HG03520 (cell line): ENCODE data around the gene MYCBP2.
"Not testable (repeated sequence)": the region's sequence is repeated elsewhere in the genome, so short reads cannot be mapped to it uniquely, and the experiment has no call there.

ENCODE experiments used
- ATAC-seq: cut with Tn5 transposase; IDR thresholded peaks from one replicate; pipeline ENCODE4 v1.9.1; 2021; ENCODE audit warnings: mild to moderate bottlenecking, moderate library complexity; ENCODE audit not compliant: unreplicated experiment

The MYCBP2 gene

DNA sequence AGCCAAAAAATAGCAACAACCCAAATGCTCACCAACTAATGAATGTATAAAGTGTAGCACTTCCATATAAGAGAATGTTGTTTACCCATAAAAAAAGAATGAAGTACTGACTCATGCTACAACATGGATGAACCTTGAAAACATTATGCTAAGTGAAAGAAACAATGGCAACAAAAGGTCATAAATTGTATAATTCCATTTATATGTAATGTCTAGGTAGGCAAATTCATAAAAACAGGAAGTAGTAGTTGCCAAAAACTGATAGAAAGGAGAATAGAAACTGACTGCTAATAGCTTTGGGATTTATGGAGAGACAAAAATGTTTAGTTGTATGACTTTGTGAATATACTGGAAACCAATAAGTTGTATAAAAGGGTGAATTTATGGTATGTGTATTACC is 21.6 kb downstream of the MYCBP2 start:
- no peak for ATAC-seq

DNA sequence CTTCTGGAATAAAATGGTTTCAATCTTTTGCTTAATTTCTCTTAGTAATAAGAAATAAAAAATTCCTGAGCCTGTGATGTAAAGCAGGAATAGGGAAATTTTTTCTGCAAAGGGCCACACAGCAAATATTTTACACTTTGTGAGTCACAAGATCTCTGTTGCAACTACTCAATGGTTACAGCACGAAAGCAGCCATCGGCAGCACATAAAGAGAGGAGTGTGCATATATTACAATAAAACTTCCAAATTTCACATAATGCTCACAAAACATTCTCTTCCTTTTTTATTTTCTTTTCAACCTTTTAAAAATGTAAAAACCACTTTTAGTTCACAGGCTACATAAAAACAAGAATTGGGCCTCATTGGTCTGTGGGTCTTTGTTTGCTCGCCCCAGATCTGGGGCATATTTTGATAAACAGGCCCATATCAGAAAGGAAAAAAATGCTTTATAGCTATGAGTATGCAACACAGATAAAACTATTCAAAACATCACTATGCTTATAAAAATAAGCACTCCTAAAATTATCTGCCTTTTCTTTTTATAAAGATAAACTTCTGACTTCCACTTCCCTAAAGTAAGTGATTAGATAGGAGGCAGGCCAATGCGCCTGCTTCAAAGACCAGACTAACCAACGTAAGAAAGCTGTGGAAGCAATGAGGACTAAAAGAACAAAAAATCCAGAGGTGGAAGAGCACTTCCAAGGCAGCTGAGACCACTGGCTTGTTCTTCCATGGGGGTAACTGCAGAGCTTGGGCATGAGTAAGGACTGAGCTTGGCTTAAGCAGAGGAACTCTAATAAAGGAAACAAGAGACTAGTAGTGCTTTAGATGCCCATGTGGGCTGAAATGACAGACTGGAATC is 26.5 kb downstream of the MYCBP2 start:
- no peak for ATAC-seq

DNA sequence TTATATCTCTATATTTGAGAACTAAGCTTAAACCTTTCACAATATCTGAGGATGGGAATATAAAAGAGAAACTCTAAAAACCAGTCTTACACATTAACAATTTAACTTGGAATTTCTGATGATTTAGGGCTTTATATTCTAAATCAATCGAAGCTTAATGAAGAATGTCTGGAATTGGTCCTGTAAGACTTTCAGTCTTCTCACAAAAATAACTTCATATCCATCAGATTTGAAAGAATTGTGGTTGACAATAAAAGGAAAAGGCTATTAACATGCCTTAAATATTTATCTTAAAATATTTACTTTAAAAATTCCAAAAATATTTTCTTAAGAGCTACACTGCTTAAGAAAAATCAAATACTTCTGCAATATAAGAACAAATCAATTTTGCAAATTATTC is 27.3 kb downstream of the MYCBP2 start:
- no peak for ATAC-seq

DNA sequence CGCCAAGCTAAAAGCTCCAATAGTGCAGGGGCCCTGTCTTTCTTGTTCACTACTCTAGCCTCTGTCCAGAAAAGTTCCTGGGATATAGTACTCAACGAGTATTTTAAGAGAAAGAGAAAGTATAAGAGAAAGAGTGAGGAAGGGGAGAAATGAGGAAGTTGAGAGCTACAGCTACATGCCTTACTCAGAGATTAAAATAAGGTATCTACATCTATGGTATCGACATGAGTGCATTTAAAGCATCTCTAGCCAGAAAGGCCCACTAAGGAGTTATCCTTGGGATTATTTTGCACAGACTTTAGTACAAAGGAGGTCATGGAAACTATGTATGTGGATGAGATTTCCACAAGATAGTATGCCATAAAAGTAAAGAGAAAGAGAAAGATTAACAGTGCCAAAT is 28.5 kb downstream of the MYCBP2 start:
- ATAC-seq = peak; percentile 76

DNA sequence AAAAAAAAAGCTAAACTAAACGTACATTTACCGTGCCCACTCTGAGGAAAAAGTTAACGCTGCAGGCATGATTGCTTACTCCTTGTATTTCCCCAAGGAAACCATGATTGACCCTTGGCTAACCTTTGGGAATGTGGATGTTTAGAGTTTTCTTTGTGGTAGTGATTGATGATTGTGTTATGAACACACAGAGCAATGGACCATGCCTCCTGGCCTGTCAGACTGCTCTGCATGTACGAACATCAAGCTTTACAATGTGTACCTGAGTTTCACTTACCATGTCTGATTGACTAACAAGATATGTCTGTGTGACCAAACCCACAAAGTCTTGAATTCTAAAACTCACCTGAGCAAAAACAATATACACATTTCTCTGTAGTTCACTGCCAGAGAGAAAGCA is 35.1 kb downstream of the MYCBP2 start:
- no peak for ATAC-seq

DNA sequence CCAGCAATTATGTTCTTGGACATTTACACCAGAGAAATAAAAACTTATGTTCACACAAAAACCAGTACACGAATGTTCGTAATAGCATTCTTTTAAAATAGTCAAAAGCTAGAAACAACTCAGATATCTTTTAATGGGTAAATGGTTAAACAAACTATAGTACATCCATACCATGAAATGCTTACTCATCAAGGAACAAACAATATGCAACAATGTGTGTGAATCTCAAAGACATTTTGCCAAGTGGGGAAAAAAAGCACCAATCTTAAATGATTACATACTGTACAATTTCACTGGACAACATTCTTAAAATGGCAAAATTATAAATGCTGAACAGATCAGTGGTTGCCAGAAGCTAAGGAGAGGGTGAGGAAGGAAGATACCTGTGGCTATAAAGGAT is 36.6 kb downstream of the MYCBP2 start:
- ATAC-seq = no peak

DNA sequence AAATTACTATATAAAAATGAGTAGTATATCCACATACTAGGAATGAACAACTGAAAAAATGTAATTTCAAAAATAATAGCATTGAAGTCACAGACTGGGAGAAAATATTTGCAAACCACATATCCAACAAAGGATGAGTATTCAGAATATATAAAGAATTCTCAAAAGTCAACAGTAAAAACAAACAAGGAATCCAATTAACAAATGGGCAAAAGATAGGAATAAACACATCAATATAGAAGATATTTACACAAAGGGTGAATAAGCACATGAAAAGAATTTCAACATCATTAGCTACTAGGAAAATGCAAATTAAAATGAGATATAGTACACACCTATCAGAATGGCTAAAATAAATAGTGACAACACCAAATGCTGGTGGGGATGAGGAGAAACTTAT is 37.0 kb downstream of the MYCBP2 start:
- no peak for ATAC-seq

DNA sequence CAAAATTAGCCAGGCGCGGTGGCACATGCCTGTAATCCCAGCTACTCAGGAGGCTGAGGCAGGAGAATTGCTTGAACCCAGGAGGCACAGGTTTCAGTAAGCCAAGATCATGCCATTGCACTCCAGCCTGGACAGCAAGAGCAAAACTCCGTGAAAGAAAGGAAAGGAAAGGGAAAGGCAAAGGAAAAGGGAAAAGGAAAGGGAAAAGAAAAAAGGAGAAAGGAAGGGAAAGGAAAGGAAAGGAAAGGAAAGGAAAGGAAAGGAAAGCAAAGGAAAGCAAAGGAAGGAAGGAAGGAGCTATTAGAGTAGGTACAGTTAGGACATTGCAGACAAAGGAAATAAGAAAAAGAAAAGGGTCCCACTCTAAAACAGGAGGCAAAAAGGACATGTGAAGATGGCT is 41.3 kb downstream of the MYCBP2 start:
- not testable (repeated sequence) for ATAC-seq

DNA sequence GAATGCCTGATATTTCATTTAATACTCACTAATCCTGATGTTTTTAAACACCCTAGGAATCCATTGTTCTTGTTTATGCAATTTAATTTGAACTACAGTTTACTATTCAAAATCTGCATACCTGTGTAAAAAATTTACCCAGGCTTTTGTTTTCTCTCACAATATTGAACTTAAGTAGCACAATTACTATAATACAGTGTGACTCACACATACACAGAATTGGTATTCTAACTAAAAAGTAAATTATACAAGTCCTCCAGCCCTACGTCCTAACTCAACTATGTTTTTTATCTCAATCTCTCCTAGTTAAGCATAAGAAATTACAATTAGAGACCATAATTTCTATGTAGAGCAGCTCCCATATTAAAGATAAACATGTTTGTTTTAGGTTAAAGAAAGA is 41.8 kb downstream of the MYCBP2 start:
- no peak for ATAC-seq

DNA sequence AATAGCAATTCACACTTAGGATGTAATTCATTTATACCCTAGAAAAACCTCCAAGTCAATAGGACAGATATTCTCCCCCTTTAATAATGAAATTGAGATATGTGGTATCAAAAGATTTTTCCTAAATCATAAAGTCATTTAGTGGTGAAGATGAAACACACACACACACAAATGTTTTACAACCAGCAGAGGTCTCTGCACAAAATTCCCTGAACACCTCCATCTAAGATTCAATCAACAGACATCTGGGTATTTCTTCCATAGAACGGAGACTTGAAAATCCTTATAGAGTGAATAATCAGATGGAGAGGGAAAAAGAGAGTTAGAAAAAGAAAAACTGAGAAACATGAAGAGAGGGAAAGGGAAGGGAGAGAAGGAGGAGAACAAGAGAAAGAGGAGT is 52.8 kb downstream of the MYCBP2 start:
- no peak for ATAC-seq

DNA sequence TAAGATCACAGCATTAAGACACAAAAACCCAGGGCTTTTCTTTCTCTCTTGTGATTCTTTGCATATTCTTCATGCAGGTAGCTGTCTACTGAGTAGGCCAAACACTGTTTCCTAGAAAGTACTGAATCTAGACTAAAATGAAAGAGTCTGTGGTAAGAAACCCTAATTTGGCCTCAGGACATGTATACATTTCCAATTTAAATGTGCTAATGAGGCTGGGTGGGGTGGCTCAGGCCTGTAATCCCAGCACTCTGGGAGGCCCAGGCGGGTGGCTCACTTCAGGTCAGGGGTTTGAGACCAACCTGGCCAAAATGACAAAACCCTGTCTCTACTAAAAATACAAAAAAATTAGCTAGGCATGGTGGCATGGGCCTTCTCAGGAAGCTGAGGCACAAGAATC is 57.8 kb downstream of the MYCBP2 start:
- no peak for ATAC-seq

DNA sequence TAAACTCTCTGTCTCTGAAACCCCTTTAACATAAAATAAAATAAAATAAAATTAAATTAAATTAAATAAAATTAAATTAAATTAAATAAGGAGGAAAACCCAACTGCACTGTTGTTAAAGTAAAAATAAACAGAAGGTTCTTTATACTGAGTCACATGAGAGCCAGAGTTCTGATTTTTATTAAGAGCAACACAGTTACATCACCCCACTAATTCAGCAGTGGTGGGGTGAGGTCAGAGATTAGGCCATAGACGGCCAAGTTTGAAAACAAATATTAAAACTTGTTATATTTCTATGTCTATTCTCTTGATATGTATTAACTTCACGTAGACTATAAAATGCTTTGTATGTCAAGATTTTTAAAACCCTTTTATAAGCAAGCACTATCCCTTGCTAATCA is 59.5 kb downstream of the MYCBP2 start:
- ATAC-seq = no peak

DNA sequence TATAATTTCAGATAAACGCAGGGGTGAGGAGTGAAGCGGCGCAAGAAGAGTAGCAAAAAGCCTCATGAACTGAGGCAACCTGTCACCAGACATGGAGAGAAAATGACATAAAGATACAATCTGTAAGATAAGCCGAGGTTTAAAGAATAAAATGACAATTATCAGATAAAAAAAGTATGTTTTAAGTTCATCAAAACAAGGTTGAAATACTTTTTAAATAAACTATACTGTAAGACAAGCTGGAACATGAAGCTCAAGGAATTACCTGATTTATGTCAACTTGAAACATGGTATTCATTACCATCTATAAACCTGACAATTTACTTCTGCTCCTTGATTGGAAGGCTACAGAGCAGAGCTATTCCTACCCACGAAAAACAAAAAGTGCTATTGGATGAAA is 61.6 kb downstream of the MYCBP2 start:
- no peak for ATAC-seq

DNA sequence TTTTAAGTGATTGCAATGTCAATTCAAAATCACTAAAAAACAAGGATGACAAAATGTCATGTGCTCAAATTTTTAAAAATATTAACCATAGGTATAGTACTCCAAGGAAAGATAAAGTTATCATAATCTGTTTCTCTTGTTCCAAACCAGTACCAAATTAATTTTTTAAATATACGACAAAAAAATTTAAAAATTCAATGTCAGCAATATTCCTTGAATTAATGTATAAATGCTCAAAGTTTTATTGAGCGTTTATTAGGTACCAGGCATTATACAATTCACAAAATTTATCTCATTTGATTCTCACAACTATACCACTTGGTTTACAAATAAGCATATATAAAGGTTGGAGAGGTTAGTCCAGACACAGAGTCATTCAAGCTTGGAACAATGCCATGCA is 64.7 kb downstream of the MYCBP2 start:
- ATAC-seq = no peak

DNA sequence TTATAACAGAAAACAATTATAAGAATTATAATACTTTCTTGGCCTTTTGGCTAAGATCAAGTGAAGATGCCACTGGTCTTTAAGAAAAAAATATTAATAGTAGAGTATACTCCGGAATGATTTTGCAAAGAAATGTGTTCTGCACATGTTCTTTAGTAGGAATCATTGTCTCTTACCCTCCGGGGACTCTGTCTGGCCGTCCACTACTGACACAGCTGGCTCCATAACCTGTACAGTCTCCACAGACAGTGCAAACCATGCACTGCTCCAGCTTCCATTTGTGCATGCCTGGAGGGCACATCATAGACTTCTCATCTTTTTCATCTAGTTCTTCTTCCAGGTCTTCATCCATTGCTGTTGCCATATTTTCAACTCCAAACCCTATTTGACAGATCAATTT is 75.9 kb downstream of the MYCBP2 start:
- no peak for ATAC-seq

DNA sequence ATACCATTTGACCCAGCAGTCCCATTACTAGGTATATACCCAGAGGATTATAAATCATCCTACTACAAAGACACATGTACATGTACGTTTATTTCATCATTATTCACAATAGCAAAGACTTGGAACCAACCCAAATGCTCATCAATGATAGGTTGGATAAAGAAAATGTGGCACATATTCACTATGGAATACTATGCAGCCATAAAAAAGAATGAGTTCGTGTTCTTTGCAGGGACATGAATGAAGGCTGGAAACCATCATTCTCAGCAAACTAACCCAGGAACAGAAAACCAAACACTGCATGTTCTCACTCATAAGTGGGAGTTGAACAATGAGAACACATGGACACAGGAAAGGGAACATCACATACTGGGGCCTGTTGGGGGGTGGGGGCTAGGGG is 81.7 kb downstream of the MYCBP2 start:
- not testable (repeated sequence) for ATAC-seq

DNA sequence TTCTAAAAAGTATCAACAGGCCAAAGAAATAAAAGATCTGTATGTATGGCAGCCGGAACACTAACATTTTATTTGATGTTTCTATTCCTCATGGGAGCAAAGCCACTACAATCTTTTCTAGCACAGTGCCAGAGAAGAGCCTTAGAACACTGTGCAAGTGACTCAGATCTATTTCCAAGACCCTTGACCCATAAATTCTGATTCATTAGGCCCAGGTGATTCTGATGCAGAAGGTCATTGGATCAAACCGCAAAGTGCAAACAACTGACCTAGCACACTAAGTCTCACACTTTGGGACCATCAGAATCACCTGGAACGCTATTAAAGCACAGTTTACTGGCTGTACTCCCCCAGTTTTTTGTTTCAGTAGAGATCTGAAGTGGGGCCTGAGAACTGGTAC is 87.6 kb downstream of the MYCBP2 start:
- ATAC-seq = no peak

DNA sequence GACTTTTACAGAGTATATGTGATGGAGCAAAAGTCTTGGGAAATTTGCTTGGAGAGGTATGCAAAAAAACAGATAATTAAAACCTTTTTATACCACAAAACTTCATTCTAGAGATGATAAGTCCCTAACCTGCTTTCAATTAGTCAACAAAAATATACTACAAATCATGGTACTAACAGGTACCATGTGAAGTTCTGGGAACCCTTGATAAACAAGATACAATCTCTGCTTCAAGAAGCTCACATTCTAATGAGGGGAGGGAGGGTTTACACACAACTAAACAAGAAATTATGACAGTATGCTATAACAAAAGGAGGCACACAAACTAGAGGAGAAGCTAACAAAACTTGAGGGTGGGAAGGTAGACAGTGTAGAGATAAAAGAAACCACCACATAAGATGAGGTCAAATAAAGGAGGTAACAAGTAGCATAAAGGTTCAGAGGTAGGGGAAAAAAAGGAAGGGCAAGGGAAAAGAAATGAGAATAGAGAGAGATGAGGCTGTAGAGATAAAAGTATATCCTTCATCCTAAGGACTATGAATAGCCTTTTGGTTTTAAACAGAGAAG is 91.4 kb downstream of the MYCBP2 start:
- no peak for ATAC-seq

DNA sequence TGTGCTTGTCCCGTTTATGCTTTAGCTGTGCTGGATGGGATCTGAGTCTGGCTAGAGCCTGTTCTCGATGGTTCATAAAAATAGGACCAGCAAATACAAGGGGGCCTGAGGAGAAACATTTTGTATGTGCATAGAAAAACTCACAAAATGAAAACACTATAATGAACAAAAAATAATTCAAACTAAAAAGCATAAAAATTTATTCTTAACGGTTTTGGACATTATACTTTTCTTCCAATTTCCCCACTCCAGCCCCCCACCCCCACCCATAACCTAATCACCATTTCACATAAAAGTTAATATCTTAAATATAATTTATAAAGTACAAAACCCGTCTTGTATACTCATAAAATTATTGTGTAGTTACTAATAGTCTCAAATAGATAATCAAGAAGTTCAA is 93.7 kb downstream of the MYCBP2 start:
- ATAC-seq = no peak

DNA sequence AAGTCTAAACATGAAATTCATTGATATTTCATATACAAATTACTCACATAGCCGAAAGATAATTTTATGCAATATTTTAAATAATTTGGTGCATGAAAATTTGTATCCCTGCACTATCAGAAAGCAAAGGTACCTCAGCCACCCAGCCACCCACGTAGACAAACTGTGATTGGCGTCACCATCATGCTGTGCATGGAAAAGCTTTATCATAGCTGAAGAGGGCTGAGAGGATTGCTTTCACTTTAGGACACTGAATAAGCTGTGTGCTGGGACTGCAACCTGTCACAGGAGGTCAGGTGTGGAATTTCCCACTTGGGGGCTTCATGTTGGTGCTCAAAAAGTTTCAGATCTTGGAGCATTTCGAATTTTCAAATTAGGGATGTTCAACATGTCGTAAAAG is 96.3 kb downstream of the MYCBP2 start:
- no peak for ATAC-seq

DNA sequence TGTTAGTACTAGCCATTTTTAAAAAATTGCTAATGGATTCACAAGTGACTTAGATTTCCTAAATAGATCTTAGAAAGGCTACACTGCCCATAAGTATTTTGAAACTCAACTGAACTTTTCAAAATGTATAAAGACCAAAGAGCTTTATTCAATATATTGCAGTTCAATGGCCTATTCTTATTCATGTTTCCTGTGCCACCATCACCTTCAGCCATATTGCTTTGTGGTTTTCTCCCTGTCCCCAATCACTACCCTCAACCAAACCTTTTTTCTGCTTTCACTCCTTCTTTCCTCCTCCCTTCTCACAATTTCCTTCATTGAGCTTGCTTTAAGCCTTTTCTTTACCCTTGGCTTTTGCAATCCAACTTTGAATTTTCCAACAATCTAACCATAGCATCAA is 100.9 kb downstream of the MYCBP2 start:
- no peak for ATAC-seq

DNA sequence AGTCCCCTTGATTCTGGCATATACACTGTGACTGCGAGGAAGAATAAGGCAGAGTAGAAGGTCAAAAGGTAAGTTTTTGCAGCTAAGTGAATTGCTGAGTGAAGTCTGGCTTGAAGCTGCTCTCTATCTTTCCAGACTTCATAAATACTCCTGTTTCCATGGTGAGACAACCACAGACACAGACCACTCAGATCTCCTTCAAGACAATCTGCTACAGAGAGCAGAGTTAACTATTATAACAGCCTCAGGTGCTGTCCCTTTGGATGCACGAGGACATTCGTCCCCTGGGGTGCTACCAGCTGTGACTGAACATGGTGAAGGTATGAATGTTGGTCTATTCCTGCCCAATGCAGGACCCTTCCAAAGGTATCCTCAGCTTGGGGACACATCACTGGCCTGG is 104.0 kb downstream of the MYCBP2 start:
- no peak for ATAC-seq
